HS-5 (cell line): ENCODE measurements around the gene RALGAPA1.
"Not testable (repeated sequence)": the region's sequence is repeated elsewhere in the genome, so short reads cannot be mapped to it uniquely, and the experiment has no call there.

Source experiments
- DNase-seq: peaks from one replicate; pipeline ENCODE4 v3.0.0-alpha.2; 2012; ENCODE audit warnings: low read depth

The RALGAPA1 gene

GRCh38 chr14:35761922-35762321 lies 47.2 kb downstream of the RALGAPA1 start:
- no peak for DNase-seq

GRCh38 chr14:35760143-35760542 lies 49.0 kb downstream of the RALGAPA1 start:
- DNase-seq = no peak

- DNase-seq = no peak
Measured at GRCh38 chr14:35758523-35759129, 50.5 kb downstream of the RALGAPA1 start.

- DNase-seq = no peak
Measured at GRCh38 chr14:35754671-35755070, 54.4 kb downstream of the RALGAPA1 start.

GRCh38 chr14:35752380-35752779 lies 56.7 kb downstream of the RALGAPA1 start:
- no peak for DNase-seq

GRCh38 chr14:35750202-35750904 lies 58.7 kb downstream of the RALGAPA1 start:
- DNase-seq = no peak

- no peak for DNase-seq
Measured at GRCh38 chr14:35747379-35747778, 61.7 kb downstream of the RALGAPA1 start.

- DNase-seq = no peak
Measured at GRCh38 chr14:35742442-35742841, 66.7 kb downstream of the RALGAPA1 start.

GRCh38 chr14:35742032-35742371 lies 67.1 kb downstream of the RALGAPA1 start:
- no peak for DNase-seq

- DNase-seq = no peak
Measured at GRCh38 chr14:35741345-35742031, 67.6 kb downstream of the RALGAPA1 start.

- no peak for DNase-seq
Measured at GRCh38 chr14:35740215-35740614, 68.9 kb downstream of the RALGAPA1 start.

- DNase-seq = not testable (repeated sequence)
Measured at GRCh38 chr14:35735163-35735562, 73.9 kb downstream of the RALGAPA1 start.

- DNase-seq = not testable (repeated sequence)
Measured at GRCh38 chr14:35733510-35733909, 75.6 kb downstream of the RALGAPA1 start.

- no peak for DNase-seq
Measured at GRCh38 chr14:35730871-35731270, 78.2 kb downstream of the RALGAPA1 start.

GRCh38 chr14:35727764-35728163 lies 81.3 kb downstream of the RALGAPA1 start:
- no peak for DNase-seq

GRCh38 chr14:35725930-35726329 lies 83.2 kb downstream of the RALGAPA1 start:
- no peak for DNase-seq

GRCh38 chr14:35715079-35715478 lies 94.0 kb downstream of the RALGAPA1 start:
- no peak for DNase-seq

- no peak for DNase-seq
Measured at GRCh38 chr14:35712466-35712865, 96.6 kb downstream of the RALGAPA1 start.

GRCh38 chr14:35708062-35708461 lies 101.0 kb downstream of the RALGAPA1 start:
- DNase-seq = no peak

GRCh38 chr14:35705636-35706035 lies 103.5 kb downstream of the RALGAPA1 start:
- DNase-seq = no peak

GRCh38 chr14:35704793-35705493 lies 104.2 kb downstream of the RALGAPA1 start:
- DNase-seq = no peak

- no peak for DNase-seq
Measured at GRCh38 chr14:35701531-35701930, 107.6 kb downstream of the RALGAPA1 start.
